Astrocyte of the hippocampus (primary cell): Measurements from ENCODE around the gene PAIP2.
"Not testable (repeated sequence)": the region's sequence is repeated elsewhere in the genome, so short reads cannot be mapped to it uniquely, and the experiment has no call there.

ENCODE experiments used
- DNase-seq: peaks from one replicate; pipeline ENCODE4 v3.0.0; 2011; ENCODE audit warnings: low read depth, low spot score

The PAIP2 gene, protein sequence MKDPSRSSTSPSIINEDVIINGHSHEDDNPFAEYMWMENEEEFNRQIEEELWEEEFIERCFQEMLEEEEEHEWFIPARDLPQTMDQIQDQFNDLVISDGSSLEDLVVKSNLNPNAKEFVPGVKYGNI

DNA sequence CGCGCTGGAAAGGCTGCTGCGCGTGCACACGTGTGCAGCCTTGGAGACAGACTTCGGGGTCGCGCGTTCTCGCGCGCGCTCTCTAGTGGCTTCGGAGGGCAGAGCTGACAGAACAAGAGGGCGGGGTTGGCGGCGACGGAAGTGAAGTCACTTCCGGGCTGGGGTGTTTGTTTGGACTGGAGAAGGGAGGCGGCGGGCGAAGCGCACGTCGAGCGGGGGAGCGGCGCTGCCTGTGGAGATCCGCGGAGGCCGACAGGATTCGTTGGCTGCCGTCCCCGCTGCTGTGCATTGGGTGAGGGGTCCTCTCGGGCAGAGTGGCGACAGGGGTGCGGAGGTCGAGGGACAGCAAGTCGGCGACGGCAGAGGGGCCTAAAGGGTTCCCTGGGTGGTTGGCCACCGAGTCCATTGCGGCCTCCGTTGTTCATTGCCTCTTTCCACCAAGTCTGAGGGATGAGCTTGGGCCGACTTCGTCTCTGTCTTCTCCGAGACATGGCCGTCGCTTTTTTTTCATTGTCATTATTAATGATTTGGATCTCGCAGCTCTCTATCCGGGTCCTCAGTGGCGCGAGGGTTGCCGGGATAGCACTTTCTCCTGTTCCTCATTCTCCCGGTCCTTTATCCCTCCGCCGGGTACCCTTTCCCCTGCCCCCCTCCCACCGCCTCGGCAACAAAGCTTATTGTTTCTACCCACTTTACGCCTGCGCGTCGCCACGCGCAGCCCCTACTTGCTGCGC lies at the start of gene PAIP2:
Gene PAIP2 (plus strand): TSS at position 166 of the 734 bp plus-strand sequence. CDS start 21,931 bp downstream, outside the sequence.
- peak; percentile 100 for DNase-seq

DNA sequence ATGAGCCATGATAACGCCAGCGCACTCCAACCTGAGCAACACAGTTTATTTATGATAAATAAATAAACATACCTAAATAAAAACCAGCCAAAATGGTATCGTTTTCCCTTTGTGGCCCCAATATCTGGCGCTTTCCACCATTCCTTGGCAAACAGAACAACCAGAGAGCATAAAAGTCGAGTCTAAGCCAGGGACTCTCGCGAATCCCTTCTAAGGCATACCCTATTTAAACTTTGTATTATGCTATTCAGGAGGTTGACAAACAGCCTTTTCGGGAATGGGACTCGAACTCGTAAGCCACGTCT lies 48.5 kb upstream of the PAIP2 start:
- no peak for DNase-seq

DNA sequence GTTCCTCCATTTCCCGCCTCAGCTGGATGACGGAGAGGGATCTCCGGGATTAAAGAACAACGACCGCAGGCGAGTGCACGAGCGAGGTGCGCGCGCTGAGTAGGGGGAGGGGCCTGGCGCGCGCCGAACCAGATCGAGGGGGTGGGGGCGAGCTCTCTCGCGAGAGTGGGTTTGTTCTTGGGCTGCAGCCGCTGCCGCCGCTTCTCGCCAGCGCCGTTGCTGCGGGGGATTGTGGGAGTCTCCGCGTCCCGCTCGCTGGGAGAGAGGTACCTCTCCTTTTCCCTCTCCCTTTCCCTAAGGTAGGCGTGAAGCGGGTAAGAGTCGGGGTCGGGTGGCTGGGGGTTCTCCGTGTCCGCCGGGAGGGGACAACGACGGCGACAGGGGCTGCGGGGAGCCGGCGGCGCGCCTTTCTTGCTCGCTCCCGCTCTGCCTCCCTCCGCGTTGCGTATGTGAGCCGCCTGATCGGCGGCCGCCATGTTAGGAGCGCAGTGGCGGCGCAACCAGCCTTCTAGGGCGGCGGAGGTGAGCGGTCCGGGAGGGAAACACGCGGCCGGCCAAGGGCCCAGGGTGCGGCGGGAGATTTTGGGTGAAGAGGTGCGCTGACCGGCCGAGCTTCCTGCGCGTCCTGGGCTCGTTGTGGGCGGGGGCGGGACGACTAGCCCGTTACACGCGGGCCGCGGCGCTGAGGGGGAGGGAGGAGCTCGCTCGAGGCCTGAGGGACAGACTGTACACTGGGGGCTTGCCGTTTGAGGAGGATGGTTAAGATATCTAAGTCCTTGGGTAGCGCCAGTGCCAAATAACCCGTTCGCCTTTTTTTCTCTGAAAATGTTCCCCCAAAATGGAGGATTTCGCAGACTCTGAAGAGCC lies 47.9 kb upstream of the PAIP2 start, which contains the start of gene MATR3:
Gene MATR3 (plus strand): TSS at position 234 of the 867 bp plus-strand sequence. CDS start 13,676 bp downstream, outside the sequence.
- DNase-seq = peak; percentile 99

DNA sequence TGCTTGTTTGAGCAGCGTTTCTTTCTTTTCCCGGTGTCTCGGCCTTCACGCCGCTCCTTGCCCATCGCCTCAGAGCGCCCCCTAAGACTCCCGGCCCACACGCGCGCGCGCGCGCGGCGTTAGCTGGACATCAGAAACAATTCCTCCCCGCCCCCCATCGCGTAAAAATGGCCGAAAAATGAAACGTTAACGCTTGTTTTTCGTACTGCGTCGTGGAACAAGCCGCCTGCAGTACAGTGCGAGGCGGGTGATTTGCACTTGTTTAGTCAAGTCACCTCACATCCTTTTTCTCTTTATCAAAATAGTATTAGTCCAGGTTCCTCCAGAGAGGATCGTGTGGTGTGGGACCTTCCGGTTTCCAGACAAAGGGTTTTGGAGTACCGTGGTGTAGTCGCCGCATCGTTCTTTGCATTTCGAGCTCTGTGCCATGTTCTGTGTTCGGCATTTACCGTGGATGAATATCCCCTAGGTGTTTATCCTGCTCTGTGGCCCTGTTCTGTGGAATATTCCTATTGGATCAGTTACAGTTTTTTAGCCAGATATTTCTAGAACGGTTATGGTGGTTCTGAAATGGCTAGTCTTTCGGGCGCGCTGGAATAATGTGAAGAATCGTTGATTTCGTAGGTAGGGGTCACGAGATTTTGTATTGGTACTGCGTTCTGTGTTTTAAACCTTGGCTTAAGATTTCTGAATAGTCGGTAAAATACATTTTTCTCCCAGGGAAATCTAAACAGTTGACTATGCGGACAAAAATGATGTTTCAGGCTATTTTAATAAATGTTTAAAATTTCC lies 47.1 kb upstream of the PAIP2 start:
- DNase-seq = peak; percentile 93

DNA sequence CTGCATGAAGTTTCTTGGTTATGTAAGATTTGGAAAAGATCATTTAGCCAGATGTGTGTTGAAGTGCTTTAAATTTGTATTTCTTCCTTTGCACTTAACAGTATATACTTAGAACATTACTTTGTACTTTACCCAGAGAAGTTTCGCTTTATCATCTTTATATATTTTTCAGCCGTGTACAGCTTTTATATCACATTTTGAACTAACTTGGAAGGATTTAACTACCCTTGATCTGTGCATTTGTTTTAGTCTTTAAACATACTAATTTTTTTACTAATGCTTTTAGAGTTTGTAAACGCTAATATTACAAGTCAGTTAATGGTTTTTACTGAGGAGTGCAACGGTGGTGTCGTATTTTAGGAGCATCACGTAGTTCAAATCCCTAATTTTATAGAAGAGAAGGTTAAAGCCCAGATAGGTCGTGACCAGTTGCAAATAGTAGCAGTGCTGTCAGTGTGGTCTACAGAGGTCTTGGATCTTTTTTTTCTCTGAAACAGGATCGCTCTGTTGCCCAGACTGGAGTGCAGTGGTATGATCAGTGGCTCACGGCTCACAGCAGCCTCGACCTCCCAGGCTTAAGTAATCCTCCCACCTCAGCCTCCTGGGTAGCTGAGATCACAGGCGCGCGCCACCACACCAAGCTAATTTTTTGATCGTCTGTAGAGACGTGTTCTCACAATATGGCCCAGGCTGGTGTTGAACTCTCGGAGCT lies 46.2 kb upstream of the PAIP2 start:
- no peak for DNase-seq

DNA sequence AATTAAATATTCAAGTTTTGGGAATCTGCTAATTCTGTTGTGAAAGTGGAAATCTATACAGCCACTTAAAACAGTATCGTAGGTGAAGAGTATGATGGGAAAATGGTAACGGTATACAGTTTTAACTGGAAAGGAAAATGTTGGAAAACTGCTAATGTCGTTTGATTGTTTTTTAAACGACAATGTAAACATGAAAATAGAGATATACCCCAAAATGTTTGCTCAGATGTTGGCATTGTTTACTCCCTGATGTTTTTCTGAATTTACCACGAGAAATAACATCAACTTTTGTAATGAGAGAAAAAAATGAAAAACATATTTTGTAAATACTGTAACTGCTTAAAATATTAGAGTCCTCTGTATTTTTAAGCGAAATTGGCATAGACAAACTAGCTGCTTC lies 45.5 kb upstream of the PAIP2 start:
- DNase-seq = no peak

DNA sequence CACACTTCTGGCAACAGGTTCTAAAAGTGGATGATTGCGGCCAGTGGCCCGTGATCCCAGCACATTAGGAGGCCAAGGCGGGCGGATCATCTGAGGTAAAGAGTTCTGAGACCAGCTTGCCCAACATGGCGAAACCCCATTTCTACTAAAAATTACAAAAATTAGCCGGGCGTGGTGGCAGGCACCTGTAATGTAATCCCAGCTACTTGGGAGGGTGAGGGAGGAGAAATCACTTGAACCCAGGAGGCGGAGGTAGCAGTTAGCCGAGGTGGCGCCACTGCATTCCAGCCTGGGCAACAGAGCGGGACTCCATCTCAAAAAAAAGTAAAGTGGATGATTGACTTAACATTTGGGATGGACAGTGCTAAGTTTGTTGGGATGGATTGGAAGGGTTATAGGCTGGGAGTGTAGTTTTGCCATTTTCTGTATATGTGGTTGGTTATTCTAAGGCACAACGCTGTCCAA lies 44.8 kb upstream of the PAIP2 start:
- no peak for DNase-seq

DNA sequence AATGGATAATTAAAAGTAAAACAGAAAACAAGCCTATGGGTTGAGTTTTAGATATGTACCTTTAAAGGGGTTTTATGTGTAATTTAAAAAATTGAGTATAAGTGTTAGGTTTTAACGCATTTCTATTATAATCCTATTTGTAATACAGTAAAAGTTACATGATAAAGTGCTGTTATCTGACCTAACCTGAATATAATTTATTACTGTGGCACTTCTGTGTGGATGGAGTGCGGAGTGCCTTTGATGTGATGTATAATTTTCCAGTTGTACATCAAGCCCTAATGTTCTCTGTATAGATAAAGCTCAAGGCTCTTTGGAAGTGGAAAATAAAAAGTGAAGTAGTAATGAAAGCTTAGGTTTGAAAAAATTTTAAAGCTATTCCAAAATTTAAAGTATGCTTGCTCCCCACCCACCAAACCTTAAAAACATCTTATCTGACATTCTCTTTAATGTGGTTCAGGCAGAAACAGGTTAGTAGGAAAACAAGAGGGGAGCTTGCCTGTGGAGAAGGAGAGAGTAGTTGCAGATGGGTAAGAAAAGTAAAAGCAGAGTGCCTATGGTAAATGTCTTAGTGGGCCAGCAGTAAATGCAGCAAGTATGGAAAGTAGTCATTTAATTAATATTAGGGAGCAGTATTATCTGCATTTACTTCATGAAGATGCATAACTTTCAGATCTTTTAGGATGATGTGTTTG lies 44.1 kb upstream of the PAIP2 start:
- no peak for DNase-seq

DNA sequence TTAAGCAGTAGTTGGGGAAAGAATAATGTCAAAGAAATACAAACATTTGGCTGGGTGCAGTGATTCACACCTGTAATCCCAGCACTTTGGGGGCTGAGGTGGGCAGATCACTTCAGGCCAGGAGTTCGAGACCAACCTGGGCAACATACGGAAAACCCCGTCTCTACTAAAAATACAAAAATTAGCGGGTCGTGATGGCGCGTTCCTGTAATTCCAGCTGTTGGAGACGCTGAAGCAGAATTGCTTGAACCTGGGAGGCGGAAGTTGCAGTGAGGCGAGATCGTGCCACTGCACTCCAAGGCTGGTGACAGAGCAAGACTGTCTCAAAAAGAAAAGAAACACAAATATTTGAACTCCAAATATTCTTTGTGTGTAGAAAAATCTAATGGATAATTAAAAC lies 43.4 kb upstream of the PAIP2 start:
- DNase-seq = no peak

DNA sequence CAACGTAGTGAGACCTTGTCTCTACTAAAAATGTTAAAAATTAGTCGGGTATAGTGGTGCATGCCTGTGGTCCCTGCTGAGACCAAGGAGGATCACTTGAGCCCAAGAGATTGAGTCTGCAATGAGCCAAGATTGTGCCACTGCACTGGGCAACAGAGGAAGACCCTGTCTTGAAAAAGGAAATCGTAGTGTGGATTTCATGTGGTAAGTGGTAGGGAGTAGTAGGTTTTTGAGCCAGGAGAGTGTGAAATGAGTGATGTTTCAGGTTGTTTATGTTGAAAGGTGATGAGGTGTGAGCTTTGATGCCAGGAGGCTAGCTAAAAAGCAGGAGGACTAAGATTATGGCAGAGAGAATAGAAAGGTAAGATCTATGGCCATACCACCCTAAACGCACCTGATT lies 42.2 kb upstream of the PAIP2 start:
- DNase-seq = no peak

DNA sequence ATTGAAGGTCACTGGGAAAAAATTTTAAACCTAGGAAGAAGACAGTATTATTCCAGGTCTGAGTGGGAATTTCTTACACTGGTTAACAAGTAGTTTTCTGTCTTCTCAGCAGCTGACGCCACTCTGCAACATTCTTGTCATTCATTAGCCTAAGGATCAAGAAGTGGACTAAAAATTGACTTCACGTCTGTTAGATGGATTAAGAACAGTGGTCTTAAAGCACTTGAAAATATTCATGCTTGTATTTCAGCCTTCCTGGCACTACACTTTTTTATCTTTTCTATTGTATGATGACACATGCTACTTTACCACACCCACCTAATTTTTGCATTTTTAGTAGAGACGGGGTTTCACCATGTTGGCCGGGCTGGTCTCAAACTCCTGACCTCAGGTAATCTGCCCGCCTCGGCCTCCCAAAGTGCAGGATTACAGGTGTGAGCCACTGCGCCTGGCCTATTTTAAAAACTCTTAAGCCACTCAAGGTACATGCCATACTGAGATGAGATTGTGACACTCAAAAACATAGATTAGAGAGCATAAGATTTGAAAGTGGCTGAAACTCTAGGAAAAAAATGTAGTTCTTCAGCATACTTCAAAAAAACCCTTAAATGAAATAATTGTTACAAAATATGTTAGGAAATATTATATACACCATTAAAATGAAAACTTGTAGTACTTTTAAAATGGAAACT lies 39.7 kb upstream of the PAIP2 start:
- DNase-seq = no peak

DNA sequence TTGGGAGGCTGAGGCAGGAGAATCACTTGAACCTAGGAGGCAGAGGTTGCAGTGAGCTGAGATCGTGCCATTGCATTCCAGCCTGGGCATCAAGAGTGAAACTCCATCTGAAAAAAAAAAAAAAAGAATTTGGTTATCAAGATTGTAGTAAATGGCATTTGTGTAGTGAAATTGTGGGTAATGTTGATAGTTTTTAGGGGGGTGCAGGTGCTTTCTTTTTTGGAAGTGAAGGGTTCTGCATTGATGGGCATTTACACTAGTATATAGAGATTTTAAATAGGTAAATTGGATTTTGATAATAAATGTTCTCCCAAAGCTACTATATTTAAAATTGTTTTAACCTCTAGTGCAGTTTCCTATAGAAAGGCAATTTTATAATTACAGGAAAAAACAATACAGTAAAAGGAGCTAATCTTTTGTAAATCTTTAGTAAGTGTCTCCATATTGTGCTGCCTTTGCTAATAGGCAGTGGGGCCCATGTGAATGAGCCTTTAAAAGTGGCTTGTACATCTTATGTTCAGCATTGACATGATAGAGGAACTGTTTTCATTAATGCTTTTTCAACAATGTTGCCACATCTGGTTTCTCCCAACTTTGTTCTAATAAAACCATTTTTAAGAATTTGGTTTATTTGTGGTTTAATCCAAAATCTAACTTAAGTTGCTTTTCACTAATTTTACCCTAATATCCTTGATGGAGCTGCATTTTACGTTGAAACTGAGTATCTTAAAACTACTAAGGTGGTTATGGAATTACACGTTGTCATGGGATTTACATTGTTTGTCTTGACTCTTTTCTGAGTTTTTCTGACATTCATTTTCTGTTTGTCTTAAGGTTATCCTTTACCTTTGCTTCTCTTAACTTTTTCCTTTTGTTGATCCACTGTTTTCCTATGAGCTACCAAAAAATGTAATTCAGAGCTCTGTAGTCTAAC lies 37.0 kb upstream of the PAIP2 start:
- no peak for DNase-seq

DNA sequence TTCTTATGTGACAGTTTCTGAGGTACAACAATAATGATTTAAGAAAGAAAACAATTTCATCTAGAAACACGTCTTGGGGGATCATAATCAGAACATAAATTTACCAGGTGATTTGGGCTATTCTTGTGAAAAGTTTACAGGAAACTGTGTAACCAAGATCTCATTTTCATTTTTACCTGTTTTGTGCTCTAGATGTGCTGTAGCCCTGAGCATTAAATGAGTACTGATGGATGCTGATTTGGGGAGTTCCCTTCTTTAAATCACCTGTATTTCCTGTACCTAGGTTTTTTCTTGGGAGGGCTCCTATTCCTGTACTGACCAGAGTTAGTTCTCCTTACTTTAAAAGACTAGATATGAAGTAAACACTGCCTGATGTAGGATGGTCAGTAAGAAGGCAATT lies 35.5 kb upstream of the PAIP2 start:
- no peak for DNase-seq

DNA sequence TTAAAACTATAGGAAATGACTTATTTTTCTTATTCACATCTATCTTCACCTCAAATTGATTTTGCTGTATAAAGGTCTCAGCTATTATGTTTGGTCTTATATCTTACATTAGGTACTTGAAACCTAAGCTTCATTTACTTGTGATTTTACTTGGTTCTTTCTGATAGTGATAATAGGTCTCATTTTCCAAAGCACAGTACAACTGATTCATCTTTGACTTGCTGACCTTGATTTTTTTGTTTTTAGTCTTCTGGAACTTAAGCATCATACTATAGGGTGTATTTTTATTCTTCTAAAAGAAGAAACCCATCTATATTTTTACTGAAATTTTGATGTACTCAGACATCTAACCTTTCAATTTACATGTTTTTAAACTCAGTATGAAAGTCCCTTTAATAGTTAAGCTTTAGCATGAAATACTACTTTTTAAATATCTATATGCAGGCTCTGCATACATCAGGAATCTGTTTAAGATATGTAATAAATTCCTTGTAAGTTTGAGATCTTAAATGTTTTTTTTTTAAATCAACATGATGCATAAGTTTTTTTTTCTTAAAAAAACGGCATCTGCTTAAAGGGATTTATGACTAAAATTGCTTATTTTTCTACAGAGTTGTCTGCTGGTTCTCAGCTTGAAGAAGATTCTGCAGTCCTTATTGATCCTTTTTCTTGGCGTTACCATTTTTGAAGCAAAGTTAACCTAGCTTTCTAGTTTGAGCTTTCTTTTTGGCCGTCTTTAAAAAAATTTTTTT lies 34.9 kb upstream of the PAIP2 start:
- DNase-seq = no peak

DNA sequence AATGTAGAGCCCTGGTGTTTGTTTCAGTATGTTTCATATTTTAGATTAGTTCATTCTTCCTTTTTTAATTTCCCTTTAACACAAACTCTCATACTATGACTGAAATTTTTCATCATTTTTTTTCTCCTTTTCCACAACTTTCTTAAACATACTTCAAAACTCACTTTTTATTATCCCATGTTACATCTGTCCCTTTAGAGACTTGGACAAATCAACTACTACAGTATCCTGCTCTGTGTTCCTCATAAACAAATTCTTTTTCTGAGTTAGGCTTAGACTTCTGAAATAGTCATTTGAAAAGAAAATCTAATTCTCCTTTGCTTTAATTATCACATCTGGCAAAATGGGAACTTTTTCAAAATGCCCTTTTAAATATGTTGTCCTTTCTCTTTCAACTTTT lies 32.9 kb upstream of the PAIP2 start:
- no peak for DNase-seq

DNA sequence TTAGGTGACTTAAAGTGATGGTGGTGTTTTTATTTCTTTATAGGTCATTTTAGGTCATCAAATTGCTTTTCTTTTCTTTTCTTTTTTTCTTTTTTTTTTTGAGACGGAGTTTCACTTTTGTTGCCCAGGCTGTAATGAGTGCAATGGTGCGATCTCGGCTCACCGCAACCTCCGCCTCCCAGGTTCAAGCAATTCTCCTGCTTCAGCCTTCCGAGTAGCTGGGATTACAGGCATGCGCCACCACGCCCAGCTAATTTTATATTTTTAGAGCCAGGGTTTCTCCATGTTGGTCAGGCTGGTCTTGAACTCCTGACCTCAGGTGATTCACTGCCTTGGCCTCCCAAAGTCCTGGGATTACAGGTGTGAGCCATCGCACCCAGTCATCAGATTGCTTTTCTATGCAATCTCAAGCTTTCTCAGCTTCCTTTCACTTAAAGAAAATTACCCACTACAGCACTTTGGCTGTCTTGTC lies 30.9 kb upstream of the PAIP2 start:
- not testable (repeated sequence) for DNase-seq

DNA sequence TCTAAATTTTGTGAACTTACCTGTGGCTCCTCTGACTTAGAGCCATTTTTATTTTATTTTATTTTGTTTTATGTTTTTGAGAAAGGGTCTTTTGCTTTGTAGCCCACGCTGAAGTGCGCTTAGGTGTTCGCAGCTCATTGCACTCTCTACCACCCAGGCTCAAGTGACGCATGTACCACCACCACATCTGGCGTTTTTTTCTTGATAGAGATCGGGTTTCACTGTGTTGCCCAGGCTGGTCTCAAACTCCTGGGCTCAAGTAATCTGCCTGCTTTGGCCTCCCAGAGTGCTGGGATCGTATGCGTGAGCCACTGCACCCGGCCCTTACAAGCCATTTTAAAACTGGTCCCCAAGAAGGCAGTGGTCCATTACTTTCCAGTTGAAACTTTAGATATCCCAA lies 29.6 kb upstream of the PAIP2 start:
- no peak for DNase-seq

DNA sequence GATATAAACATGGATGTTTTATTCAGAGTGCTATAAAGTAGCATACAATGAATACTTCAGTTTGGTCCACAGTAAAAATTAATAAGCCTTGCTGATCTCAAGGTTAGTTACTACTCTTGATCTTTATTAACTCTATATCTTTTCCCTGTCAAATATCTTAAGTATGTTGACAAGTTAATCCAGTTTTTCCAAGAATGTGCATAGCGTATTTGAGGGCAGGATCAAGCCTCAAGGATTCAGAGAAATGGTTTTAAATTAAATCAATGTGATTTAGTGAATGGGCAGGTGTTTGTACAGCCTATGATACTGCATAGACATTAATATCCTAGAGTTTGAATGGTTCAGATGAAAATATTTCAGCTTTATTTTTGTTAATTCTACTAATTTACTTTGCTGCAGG lies 27.4 kb upstream of the PAIP2 start:
- no peak for DNase-seq
